Stimulated activated CD8-positive, alpha-beta memory T cell treated with anti-CD3 and anti-CD28 coated beads, Interleukin-12 subunit alpha, Interleukin-12 subunit beta, amount 100 ng/mL, for 1 hour (primary cell): Measurements from ENCODE around the gene DMRTB1.
"Not testable (repeated sequence)": the region's sequence is repeated elsewhere in the genome, so short reads cannot be mapped to it uniquely, and the experiment has no call there.

Source experiments
- DNase-seq: peaks from one replicate; pipeline ENCODE4 v3.0.0-alpha.2; 2020; ENCODE audit warnings: low read depth

DMRTB1 gene

DNA sequence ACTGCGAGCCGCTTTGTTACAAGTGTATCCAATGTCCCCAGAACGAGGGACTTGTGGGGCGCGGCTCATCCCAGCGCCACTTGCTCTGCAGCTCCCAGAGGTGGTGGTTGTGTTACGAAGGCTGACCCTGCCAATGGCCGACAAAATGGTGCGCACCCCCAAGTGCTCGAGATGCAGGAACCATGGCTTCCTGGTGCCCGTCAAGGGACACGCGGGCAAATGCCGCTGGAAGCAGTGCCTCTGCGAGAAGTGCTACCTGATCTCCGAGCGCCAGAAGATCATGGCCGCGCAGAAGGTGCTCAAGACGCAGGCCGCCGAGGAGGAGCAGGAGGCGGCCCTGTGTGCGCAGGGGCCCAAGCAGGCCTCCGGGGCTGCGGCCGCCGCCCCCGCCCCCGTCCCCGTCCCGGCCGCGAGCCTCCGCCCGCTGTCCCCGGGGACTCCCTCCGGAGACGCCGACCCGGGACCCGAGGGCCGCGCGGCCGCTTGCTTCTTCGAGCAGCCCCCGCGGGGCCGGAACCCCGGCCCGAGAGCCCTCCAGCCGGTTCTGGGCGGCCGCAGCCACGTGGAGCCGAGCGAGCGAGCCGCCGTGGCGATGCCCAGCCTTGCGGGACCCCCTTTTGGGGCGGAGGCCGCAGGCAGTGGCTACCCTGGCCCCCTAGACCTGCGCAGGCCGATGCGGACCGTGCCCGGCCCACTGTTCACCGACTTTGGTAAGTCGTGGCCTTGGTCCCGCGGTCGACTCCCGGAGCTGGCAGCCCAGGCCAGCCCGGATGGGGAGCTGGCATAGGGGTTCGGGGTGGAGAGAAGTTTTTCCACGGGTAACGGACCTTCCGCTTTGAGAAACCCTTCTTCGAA lies at the start of gene DMRTB1:
TSS of gene DMRTB1 (plus strand) at position 79 of the 855 bp plus-strand sequence. CDS start at position 134, 55 bp downstream.
- no peak for DNase-seq

DNA sequence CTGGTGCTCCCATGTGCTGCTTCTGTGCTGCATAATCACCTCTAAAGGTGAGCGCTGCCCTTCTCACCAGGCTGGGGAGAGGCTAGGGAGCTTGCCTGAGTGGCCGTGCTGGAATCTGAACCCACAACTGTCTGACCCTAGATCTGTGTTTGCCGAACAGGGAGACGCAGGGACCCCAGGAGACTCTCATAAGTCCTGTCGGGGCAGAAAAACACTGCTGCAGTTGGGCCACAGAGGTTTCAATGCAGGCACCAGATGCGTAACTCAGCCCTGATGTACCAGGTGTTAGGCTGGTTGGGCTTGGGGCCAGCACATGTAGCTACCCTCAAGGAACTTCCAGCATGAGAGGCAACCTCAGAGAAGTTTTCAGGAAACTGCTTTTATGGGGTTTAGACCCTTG lies 49.5 kb upstream of the DMRTB1 start:
- no peak for DNase-seq

GRCh38 chr1:53410100-53410541 lies 49.1 kb upstream of the DMRTB1 start:
- DNase-seq: no peak

DNA sequence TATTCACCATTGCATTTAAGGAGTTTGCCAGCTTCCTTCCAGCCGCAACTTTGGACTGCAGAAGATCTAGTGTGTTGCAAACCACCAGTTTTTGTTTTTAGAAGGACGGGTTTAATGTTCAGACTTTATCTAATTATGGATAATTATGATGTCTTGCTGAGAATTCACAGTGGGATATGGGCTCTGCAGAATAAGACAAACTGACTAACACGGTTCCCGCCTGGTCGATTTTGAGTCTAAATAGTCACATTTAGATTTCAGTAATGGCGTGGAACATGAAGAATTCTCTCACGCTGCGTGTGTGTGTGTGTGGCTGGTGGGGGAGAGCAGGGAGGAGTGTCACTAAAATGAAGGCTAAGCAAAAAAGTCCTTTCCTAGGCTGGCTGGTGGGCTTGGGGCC lies 48.5 kb upstream of the DMRTB1 start:
- no peak for DNase-seq

GRCh38 chr1:53411541-53412152 lies 47.6 kb upstream of the DMRTB1 start:
- no peak for DNase-seq

DNA sequence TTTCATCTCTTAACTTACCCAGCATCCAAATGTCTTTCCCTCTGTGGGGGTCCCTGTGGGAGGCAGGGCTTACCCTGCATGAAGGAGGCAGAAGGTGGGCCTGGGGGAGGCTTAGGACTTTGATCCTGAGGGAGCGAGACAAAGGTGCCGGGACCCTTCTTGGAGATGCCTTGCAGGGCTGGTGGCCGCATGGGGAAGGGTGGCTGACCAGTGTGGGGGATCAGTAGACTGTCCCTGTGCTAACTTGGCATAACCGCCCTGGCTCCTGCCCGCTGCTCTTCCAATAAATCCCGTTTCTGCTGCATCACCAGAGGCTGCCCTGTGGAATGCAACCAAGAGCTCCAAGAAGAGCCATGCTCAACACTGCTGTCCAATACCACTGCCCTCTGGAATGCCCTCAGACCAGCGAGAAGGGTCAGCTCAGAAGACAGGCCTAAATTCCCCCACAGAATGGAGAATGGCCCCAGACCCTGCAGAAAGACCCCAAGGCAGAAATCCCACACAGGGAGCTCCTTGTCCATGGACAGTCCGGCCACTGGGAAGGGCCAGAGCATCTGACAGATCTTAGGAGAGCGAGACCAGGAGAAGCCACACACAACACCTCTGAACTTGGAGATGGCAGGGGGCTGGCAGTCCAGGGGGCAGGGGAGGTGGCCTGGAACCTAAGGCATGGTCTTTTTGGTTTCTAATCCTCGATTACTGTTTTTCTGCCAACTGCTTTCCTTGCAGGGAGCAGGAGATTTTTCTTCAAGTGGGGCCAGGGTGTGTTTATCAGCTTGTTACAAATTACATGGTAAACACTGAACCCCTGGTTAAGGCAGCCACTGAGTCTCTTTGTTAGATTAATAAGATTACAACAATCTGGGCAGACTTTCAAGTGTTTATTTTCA lies 46.7 kb upstream of the DMRTB1 start:
- no peak for DNase-seq

- DNase-seq: peak; percentile 20
Observed at GRCh38 chr1:53413175-53414001, 45.8 kb upstream of the DMRTB1 start.

GRCh38 chr1:53414632-53415031 lies 44.6 kb upstream of the DMRTB1 start:
- no peak for DNase-seq

- no peak for DNase-seq
Observed at GRCh38 chr1:53415432-53415831, 43.8 kb upstream of the DMRTB1 start.

DNA sequence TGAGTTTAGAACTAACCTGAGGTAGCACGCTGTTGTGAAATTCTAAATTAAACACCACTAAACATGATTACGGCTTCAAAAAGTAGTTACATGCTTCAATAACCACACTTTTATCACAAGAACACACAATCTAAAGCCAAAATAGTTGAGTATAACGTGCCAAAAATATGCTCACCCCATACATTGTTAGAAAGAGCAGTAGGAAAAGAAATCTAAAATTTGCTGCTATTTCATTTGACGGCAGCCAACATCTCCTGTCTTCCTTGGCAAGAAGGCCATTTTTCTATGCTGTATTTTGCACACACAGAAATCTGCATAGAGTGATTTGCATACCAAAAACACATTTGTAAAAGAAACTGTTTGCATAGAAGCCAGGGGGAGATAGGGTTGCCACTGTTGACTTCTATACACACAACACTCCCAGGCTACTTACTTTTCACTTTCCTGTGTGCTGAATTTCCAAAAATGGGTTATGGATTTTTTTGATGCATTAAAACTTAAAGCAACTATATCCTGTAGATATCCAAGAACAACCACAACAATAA lies 42.9 kb upstream of the DMRTB1 start:
- no peak for DNase-seq

- no peak for DNase-seq
Observed at GRCh38 chr1:53417074-53417511, 42.1 kb upstream of the DMRTB1 start.

DNA sequence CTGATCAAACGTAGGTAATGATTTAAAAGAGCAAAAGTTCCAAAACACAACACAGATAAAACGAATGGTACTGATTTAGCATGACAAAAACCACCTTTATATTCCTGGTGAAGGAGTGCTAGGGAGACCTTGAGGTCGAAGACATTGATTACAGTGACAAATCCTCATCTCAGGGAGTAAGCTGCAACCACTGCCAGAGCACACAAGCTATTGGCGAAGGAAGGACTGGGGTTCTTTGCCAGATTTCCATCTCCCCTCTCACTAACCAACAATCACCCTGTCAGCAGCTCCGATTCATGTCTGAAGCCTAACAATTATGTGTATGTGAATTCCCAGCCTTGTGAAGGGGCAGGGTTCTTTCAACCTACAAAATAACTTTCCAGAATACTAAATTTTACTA lies 40.2 kb upstream of the DMRTB1 start:
- DNase-seq: no peak

- no peak for DNase-seq
Observed at GRCh38 chr1:53420341-53420740, 38.9 kb upstream of the DMRTB1 start.

GRCh38 chr1:53421208-53421607 lies 38.0 kb upstream of the DMRTB1 start:
- no peak for DNase-seq

DNA sequence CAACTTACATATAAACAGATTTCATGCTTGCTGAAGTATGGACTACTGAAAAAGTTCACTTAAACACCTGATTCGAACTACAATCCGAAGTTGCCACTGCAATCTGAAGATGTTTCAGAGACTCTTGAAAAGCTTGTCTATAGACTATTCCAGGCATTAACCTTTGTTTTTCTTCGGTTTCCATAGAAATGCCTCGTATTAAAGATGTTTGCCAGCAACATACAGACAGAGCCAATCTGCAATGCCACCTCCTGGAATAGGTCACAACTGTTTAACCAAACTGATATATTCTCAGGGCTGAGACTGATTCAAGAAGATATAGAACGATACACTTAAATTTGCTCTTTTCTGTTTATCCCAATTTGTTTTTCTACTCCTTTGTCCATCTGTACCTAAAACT lies 28.9 kb upstream of the DMRTB1 start:
- DNase-seq: no peak

DNA sequence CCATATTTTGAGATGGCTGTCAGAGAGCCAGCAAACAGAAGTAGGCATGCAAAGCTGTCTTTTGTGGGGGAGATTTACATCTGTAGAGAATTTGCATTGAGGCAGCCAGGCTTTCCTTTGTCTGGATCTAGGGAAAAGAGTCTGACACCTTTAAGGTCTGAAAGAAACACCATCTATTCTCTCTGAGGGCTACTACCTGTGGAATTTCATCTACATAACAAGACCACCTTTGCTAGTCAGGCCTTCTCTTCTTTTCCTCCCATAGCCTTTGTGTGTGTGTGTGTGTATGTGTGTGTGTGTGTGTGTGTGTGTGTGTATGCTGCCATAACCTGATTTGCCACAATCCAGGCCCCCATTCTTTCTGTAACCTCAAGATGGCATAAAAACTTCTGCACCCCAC lies 28.4 kb upstream of the DMRTB1 start:
- DNase-seq: no peak

GRCh38 chr1:53431244-53431643 lies 28.0 kb upstream of the DMRTB1 start:
- DNase-seq: no peak

- no peak for DNase-seq
Observed at GRCh38 chr1:53431805-53432565, 27.2 kb upstream of the DMRTB1 start.

GRCh38 chr1:53432611-53433010 lies 26.6 kb upstream of the DMRTB1 start:
- no peak for DNase-seq

DNA sequence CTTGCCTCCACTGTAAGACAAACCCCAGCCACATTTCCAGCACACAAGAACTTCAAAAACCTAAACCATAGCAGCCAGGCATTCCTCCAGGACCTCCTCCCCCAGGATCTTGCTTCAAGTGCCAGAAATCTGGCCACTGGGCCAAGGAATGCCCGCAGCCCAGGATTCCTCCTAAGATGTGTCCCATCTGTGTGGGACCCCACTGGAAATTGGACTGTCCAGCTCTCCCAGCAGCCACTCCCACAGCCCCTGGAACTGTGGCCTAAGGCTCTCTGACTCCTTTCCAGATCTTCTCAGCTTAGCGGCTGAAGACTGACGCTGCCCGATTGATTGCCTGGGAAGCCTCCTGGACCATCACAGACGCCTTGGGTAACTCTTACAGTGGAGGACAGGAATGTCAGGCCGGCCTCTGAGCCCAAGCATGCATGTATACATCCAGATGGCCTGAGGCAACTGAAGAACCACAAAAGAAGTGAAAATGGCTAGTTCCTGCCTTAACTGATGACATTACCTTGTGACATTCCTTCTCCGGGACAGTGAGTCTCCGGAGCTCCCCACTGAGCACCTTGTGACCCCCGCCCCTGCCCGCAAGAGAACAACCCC lies 24.7 kb upstream of the DMRTB1 start:
- DNase-seq: not testable (repeated sequence)
